Activated CD4-positive, alpha-beta T cell treated with anti-CD3 and anti-CD28 coated beads, Interleukin-2, amount 10 ng/mL, durations not matched to agents 24 days and 14 days (primary cell): ENCODE measurements around the gene FAM83E. TPM values are rescaled to one million over a fixed set of nuclear protein-coding genes. Genes with fewer than 3 reads are reported as not detected.
"Not testable (repeated sequence)": the region's sequence is repeated elsewhere in the genome, so short reads cannot be mapped to it uniquely, and the experiment has no call there.

Experiments used
- DNase-seq: peaks from one replicate; pipeline ENCODE4 v3.0.0; 2022
- H3K27ac Mint-ChIP-seq: one replicate; pipeline ENCODE4 v1.8.0; 2022; ENCODE audit warnings: mild to moderate bottlenecking, mixed read lengths
- H3K27me3 Mint-ChIP-seq: one replicate; pipeline ENCODE4 v1.8.0; 2022; ENCODE audit warnings: mixed read lengths
- H3K36me3 Mint-ChIP-seq: one replicate; pipeline ENCODE4 v1.8.0; 2022; ENCODE audit warnings: low read depth, mild to moderate bottlenecking, mixed read lengths
- H3K4me1 Mint-ChIP-seq: one replicate; pipeline ENCODE4 v1.8.0; 2021; ENCODE audit warnings: mixed read lengths
- H3K4me3 Mint-ChIP-seq: one replicate; pipeline ENCODE4 v1.8.0; 2022; ENCODE audit warnings: mild to moderate bottlenecking, moderate library complexity, mixed read lengths
- H3K9me3 Mint-ChIP-seq: one replicate; pipeline ENCODE4 v1.8.0; 2021; ENCODE audit warnings: mixed read lengths
- intact Hi-C: fragments of 100-400 bp; cut with micrococcal nuclease; formaldehyde crosslinking; loops from one replicate; pipeline ENCODE4 v1.15.1; 2023
- total RNA-seq: library from RNA; stranded (reverse); gene quantifications from 2 replicates; pipeline ENCODE4 v1.2.3, GENCODE V29; 2022

The FAM83E gene
- total RNA-seq, 1 donor from 2014 or later: 5.1 TPM

GRCh38 chr19:48578891-48579290 lies 36.0 kb downstream of the FAM83E start:
- Mint-ChIP-seq H3K27ac (no peak overlapping the region), H3K4me3 (no peak overlapping the region), H3K36me3 (no peaks in the 10 kb centered on the region), H3K4me1 (no peaks in the 10 kb centered on the region), H3K27me3 (no peaks in the 10 kb centered on the region), H3K9me3 (no peaks in the 10 kb centered on the region)
- intact Hi-C loops: no loop called here
- DNase-seq: no peak

- DNase-seq, H3K4me1 Mint-ChIP-seq, H3K27ac Mint-ChIP-seq, H3K27me3 Mint-ChIP-seq, intact Hi-C loops, H3K9me3 Mint-ChIP-seq, H3K4me3 Mint-ChIP-seq, H3K36me3 Mint-ChIP-seq: not testable (repeated sequence)
Observed at GRCh38 chr19:48577908-48578307, 37.0 kb downstream of the FAM83E start.

- no peak overlapping the region for H3K27ac Mint-ChIP-seq
Observed at GRCh38 chr19:48575931-48576622, 38.8 kb downstream of the FAM83E start.

GRCh38 chr19:48573163-48573505 lies 41.7 kb downstream of the FAM83E start:
- Mint-ChIP-seq H3K9me3 (no peaks in the 10 kb centered on the region), H3K4me3 (no peak overlapping the region), H3K4me1 (no peaks in the 10 kb centered on the region), H3K27ac (no peak overlapping the region), H3K36me3 (no peaks in the 10 kb centered on the region), H3K27me3 (no peaks in the 10 kb centered on the region)
- no peak for DNase-seq
- intact Hi-C loops: no loop called here

More at GRCh38 chr19:48575931-48576622, 38.8 kb downstream of the FAM83E start:
- intact Hi-C loops: no loop called here
- no peak overlapping the region for H3K4me3 Mint-ChIP-seq
- H3K4me1 Mint-ChIP-seq: no peaks in the 10 kb centered on the region
- no peaks in the 10 kb centered on the region for H3K36me3 Mint-ChIP-seq
- no peaks in the 10 kb centered on the region for H3K9me3 Mint-ChIP-seq
- no peaks in the 10 kb centered on the region for H3K27me3 Mint-ChIP-seq
- no peak for DNase-seq

- Mint-ChIP-seq H3K4me3 (no peak overlapping the region), H3K4me1 (no peaks in the 10 kb centered on the region), H3K36me3 (no peaks in the 10 kb centered on the region), H3K27ac (no peak overlapping the region), H3K9me3 (no peaks in the 10 kb centered on the region), H3K27me3 (no peaks in the 10 kb centered on the region)
- intact Hi-C loops: no loop called here
- DNase-seq: no peak
Observed at GRCh38 chr19:48571378-48572162, 43.3 kb downstream of the FAM83E start.

- no peak for DNase-seq
- no peaks in the 10 kb centered on the region for H3K27me3 Mint-ChIP-seq
- no peak overlapping the region for H3K4me3 Mint-ChIP-seq
- H3K36me3 Mint-ChIP-seq: no peaks in the 10 kb centered on the region
- no peak overlapping the region for H3K27ac Mint-ChIP-seq
- intact Hi-C loops: no loop called here
- no peaks in the 10 kb centered on the region for H3K9me3 Mint-ChIP-seq
- no peaks in the 10 kb centered on the region for H3K4me1 Mint-ChIP-seq
Observed at GRCh38 chr19:48569814-48570213, 45.1 kb downstream of the FAM83E start.

GRCh38 chr19:48568345-48568886 lies 46.5 kb downstream of the FAM83E start:
- DNase-seq: no peak
- H3K27ac Mint-ChIP-seq: no peak overlapping the region
- intact Hi-C loops: no loop called here
- no peaks in the 10 kb centered on the region for H3K27me3 Mint-ChIP-seq
- no peaks in the 10 kb centered on the region for H3K4me1 Mint-ChIP-seq
- H3K36me3 Mint-ChIP-seq: no peaks in the 10 kb centered on the region
- H3K4me3 Mint-ChIP-seq: no peak overlapping the region
- no peaks in the 10 kb centered on the region for H3K9me3 Mint-ChIP-seq

GRCh38 chr19:48565090-48565489 lies 49.8 kb downstream of the FAM83E start:
- Mint-ChIP-seq H3K4me1 (no peaks in the 10 kb centered on the region), H3K27me3 (no peaks in the 10 kb centered on the region), H3K27ac (no peak overlapping the region), H3K36me3 (no peaks in the 10 kb centered on the region), H3K9me3 (no peaks in the 10 kb centered on the region), H3K4me3 (no peak overlapping the region)
- intact Hi-C loops: no loop called here
- no peak for DNase-seq

Other genes starting within 250 kb of the FAM83E start
- gene KDELR1, start 223.5 kb downstream of the FAM83E start, total RNA-seq: 75.5 and 77.7 TPM in 2 replicates
- 0.16 and 0.26 TPM in 2 replicates for gene GRIN2D, start 221.4 kb downstream of the FAM83E start, total RNA-seq
- gene GRWD1, start 169.1 kb downstream of the FAM83E start, total RNA-seq: 89.1 and 90.6 TPM in 2 replicates
- 2.4 TPM in 2 replicates for gene KCNJ14, start 159.5 kb downstream of the FAM83E start, total RNA-seq
- 30.6 and 31.6 TPM in 2 replicates for gene CYTH2, start 145.7 kb downstream of the FAM83E start, total RNA-seq
- gene LMTK3, start 103.2 kb downstream of the FAM83E start, total RNA-seq: 3.0 and 3.6 TPM in 2 replicates
- gene SULT2B1, start 62.9 kb downstream of the FAM83E start, total RNA-seq: not detected in 2 replicates
- not detected in 2 replicates for gene SPACA4, start 8.3 kb downstream of the FAM83E start, total RNA-seq
- 1,885 and 1,938 TPM in 2 replicates for gene RPL18, start 4.1 kb upstream of the FAM83E start, total RNA-seq
- 36.4 and 39.0 TPM in 2 replicates for gene SPHK2, start 4.4 kb upstream of the FAM83E start, total RNA-seq
- 10.7 and 11.2 TPM in 2 replicates for gene DBP, start 22.3 kb upstream of the FAM83E start, total RNA-seq
- gene CA11, start 31.1 kb upstream of the FAM83E start, total RNA-seq: 10.9 and 12.5 TPM in 2 replicates
- 0.30 and 0.78 TPM in 2 replicates for gene NTN5, start 57.9 kb upstream of the FAM83E start, total RNA-seq
- not detected in 2 replicates for gene FUT2, start 80.9 kb upstream of the FAM83E start, total RNA-seq
- 1.2 and 1.4 TPM in 2 replicates for gene MAMSTR, start 104.6 kb upstream of the FAM83E start, total RNA-seq
- 0.71 and 0.82 TPM in 2 replicates for gene RASIP1, start 125.5 kb upstream of the FAM83E start, total RNA-seq
- 0.21 TPM in 1 of 2 replicates, not detected in the other for gene IZUMO1, start 131.8 kb upstream of the FAM83E start, total RNA-seq
- 0.23 and 0.26 TPM in 2 replicates for gene FUT1, start 137.6 kb upstream of the FAM83E start, total RNA-seq
- gene FGF21, start 140.4 kb upstream of the FAM83E start, total RNA-seq: not detected in 2 replicates
- 90.3 and 95.7 TPM in 2 replicates for gene BCAT2, start 196.0 kb upstream of the FAM83E start, total RNA-seq
- 0.44 and 0.47 TPM in 2 replicates for gene HSD17B14, start 221.4 kb upstream of the FAM83E start, total RNA-seq